Measurements from ENCODE around the gene DNAH7. TPM values are rescaled to one million over a fixed set of nuclear protein-coding genes. Genes with fewer than 3 reads are reported as not detected.

The DNAH7 gene
- total RNA-seq, 1 donor from 2014 or later = 0.32 TPM

DNA sequence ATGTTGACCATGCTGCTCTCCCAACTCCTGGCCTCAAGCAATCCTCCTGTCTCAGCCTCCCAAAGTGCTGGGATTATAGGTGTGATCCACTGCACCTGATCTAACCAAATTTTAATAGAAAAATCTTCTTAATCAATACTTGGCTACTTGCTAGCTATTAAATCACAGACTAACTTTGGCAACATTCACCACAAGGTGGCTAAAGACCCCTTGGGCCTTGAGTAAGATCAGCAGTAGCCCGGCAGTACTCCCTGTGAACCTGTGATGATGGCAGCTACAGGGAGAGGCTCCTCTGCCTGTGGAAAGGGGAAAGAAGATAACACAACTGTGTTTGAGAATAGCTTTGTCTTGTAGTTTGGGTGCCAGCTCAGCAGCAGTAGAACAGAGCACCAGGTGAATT lies 308.8 kb downstream of the DNAH7 start:
- DNase-seq (ENCODE audit: low spot score) = no peak
- intact Hi-C loops (cut with DNase I) = no loop called here

DNA sequence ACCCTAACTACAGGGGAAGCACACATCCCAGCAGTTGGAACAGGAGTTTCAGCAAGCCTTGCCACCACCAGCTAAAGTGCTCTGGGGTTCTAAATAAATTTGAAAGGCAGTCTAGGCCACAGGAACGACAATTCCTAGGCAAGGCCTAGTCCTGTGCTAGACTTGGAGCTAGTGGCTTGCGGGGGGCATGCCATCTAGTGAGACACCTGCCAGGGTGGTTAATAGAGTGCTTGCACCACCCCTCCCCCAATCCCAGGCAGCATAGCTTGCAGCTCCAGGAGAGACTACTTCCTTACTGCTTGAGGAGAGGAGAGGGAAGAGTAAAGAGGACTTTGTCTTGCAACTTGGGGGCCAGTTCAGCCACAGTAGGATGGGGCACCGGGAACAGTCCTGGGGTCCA lies 309.8 kb downstream of the DNAH7 start:
- intact Hi-C loops (cut with DNase I) = no loop called here
- no peak for DNase-seq (ENCODE audit: low spot score)

- intact Hi-C loops (cut with DNase I) = no loop called here
- DNase-seq (ENCODE audit: low spot score) = no peak
Observed at GRCh38 chr2:195756218-195756942, 312.3 kb downstream of the DNAH7 start.

DNA sequence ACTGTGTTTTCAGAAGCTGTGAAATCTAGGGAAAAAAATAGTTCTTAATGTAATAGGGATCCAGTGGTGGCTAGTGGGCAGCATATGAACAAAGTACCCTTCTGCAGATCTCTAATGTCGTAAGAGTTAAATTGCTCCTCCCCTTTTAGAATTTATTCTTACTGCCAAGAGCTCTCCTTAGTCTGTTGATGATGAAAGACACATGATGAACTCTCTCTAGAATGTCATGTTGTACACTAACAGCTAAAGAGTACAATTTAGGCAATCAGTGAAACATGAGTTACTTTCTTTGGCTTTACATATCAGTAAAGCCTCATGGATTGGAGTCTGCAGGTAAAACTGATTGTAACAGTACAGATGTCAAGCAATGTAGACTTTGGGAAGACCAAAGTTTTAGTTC lies 327.4 kb downstream of the DNAH7 start:
- intact Hi-C loops (cut with DNase I) = no loop called here
- DNase-seq (ENCODE audit: low spot score) = no peak

- no peak for DNase-seq (ENCODE audit: low spot score)
- intact Hi-C loops (cut with DNase I) = no loop called here
Observed at GRCh38 chr2:195737511-195738325, 330.9 kb downstream of the DNAH7 start.

- intact Hi-C loops (cut with DNase I) = no loop called here
- DNase-seq (ENCODE audit: low spot score) = no peak
Observed at GRCh38 chr2:195735347-195735746, 333.3 kb downstream of the DNAH7 start.

DNA sequence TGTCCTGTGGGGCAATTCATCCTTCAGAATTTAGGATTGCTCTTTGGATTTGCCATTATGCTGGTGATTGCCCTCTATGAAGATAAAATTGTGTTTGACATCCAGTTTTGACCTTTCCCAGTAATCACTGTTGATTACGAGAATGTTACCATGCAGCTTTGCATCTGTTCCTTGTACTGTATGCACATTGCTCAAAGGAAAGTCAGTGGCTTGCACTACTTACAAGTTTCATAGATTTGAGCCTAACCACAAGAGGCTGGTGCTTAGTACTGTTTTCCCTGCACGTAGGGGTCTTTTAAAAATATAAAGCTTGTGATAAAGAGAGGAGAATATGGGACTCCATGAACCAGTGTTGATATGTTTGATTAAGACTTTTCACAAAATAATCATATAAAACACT lies 333.7 kb downstream of the DNAH7 start:
- no peak for DNase-seq (ENCODE audit: low spot score)
- intact Hi-C loops (cut with DNase I) = no loop called here

- DNase-seq (ENCODE audit: low spot score) = no peak
Observed at GRCh38 chr2:195734395-195734794, 334.2 kb downstream of the DNAH7 start.

GRCh38 chr2:195733831-195734230 lies 334.8 kb downstream of the DNAH7 start:
- intact Hi-C loops (cut with DNase I) = no loop called here
- no peak for DNase-seq (ENCODE audit: low spot score)

More at GRCh38 chr2:195734395-195734794, 334.2 kb downstream of the DNAH7 start:
- intact Hi-C loops (cut with DNase I) = no loop called here

DNA sequence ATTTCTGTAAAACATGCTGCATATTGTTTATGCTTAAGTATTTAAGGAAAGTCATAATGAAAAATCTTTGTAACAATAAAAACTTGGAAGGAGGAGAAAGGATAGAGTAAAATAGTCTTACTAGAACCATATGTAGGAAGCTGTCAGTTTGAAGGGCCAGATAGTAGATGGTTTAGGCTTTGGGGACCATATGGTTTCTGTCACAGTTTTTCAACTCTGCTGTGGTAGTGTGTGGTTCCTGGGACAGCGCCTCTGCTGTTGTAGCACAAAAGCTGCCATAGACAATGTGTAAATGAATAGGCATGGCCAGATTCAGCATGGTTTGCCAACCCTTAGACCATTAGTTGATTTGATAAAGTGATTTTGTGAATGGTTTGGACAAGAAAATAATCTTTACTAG lies 336.1 kb downstream of the DNAH7 start:
- no peak for DNase-seq (ENCODE audit: low spot score)
- intact Hi-C loops (cut with DNase I) = no loop called here

- intact Hi-C loops (cut with DNase I) = no loop called here
- DNase-seq (ENCODE audit: low spot score) = no peak
Observed at GRCh38 chr2:195730912-195731311, 337.7 kb downstream of the DNAH7 start.

DNA sequence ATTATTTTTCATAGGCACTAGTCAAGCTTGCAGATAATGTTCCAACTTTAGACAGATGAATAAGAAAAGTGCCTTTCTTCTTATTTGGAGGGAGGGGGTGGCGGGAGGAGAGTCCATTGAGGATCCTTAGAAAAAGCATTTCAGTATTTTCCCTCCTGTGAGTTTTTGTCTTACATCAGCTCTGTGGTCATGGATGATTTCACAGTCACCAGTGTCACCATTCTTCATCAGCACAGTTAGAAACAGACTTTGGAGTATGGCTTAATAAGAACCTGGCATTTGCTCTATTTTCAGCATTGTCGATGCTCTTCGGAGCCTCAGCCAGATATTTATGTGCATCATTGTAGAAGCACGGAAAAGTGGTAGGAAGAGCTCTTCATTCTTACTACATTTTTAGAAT lies 341.5 kb downstream of the DNAH7 start:
- no peak for DNase-seq (ENCODE audit: low spot score)
- intact Hi-C loops (cut with DNase I) = no loop called here

DNA sequence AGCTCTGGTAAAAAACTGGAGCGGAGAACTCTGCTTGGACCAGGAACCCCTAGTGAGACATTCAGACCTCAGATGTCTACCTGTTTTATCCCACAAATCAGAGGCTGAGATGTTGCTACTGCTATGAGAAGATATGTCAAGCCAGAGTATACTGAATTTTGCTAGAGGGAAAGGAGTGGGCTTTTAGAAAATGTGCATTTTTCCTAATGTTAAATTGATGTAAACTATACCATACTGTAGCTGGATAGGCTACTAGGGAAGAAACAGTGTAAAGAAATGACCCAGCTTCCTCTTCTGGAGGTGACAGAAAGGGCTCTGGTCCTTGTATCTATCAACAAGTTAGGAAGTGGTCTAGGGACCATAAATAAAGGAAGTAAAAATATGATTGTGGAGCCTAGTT lies 346.6 kb downstream of the DNAH7 start:
- intact Hi-C loops (cut with DNase I) = no loop called here
- DNase-seq (ENCODE audit: low spot score) = no peak

DNA sequence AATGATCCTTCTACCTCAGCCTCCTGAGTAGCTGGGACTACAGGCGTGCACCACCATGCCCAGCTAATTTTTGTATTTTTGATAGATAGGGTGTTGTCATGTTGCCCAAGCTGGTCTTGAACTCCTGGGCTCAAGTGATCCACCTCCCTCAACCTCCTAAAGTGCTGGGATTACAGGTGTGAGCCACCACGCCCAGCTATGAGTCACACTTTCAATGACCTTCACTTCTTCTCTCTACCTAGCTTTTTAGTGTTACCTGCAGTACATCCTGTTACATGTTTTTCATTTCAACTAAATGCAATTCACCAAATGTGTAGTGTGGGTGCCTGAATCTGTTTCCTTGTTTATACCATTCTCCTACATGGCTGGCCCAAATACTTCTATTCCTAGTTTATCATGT lies 347.6 kb downstream of the DNAH7 start:
- DNase-seq (ENCODE audit: low spot score) = no peak
- intact Hi-C loops (cut with DNase I) = no loop called here

DNA sequence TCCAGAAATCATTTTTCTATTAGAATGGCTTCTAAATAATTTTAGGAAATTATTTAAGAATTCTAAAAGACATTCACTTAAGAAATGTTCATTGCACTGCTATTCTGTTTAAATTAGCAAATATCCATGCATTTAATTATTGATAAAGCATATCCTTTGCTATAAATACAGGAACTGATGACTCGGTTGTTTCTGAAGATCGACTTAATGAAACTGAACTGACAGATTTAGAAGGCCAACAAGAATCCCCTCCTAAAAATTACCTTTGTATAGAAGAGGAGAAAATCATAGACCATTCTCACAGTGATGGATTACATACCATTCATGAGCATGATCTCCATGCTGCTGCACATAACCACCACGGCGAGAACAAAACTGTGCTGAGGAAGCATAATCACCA lies 352.2 kb downstream of the DNAH7 start:
- no peak for DNase-seq (ENCODE audit: low spot score)
- intact Hi-C loops (cut with DNase I) = no loop called here

- no peak for DNase-seq (ENCODE audit: low spot score)
- intact Hi-C loops (cut with DNase I) = no loop called here
Observed at GRCh38 chr2:195711478-195711877, 357.2 kb downstream of the DNAH7 start.

DNA sequence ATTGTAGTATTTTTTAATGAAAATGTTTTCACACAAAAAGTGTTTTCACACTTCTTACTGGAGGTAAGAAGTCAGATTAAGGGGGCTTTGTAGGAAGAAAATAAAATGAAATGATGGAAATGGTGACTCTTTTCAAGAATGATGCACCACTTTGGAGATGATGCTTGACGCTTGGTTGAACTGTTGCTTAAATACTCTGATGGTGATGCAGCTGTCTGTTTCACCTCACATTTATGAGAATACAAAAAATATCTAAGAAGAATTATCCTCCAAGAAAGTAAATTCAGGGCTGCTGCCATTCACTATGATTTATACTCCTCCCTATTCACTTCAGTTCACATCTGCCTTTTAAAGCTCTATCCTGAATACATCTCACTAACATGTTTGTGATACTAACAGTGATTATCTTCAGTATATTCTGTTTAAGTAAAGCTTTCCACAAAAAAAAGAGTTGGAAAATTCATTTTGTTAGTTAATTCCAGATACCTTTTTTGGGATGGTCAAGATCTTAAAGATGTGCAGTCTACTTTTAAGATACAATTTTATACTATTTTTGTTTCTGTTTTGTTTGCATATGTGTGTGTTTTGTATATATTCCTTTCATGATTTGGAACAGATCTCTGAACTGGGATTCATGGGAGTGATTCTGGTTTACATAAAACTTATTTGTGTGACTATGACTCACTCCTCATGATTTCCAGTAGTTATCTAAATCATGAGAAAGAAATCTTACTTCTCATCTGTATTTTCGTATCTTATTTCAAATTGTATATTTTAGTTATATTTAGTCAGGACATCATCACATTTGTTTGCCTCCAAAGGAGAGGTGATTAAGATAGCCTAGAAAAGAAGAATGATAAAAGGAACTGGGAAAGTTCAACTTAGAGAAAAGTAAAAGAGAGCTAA lies 358.5 kb downstream of the DNAH7 start:
- intact Hi-C loops (cut with DNase I) = no loop called here
- DNase-seq (ENCODE audit: low spot score) = no peak

- DNase-seq (ENCODE audit: low spot score) = no peak
- intact Hi-C loops (cut with DNase I) = no loop called here
Observed at GRCh38 chr2:195706161-195706900, 362.3 kb downstream of the DNAH7 start.

GRCh38 chr2:195700480-195700879 lies 368.2 kb downstream of the DNAH7 start:
- intact Hi-C loops (cut with DNase I) = no loop called here
- DNase-seq (ENCODE audit: low spot score) = no peak

Data from cardiac septum (tissue), 1 donor.